HG03045 (cell line): ENCODE data around the gene TAP2.
"Not testable (repeated sequence)": the region's sequence is repeated elsewhere in the genome, so short reads cannot be mapped to it uniquely, and the experiment has no call there.

Experiments used
- ATAC-seq: cut with Tn5 transposase; IDR thresholded peaks from one replicate; pipeline ENCODE4 v1.9.1; 2021; ENCODE audit warnings: mild to moderate bottlenecking, moderate library complexity; ENCODE audit not compliant: unreplicated experiment

TAP2 gene

GRCh38 chr6:32838114-32838958 lies at the start of gene TAP2:
Gene TAP2 (minus strand): TSS chr6:32838739. CDS start chr6:32838233, 506 bp downstream.
- ATAC-seq, result peak; percentile 77

GRCh38 chr6:32887616-32888015 lies 49.1 kb upstream of the TAP2 start:
- no peak for ATAC-seq

GRCh38 chr6:32886681-32887383 lies 48.3 kb upstream of the TAP2 start:
- ATAC-seq, result no peak

GRCh38 chr6:32885698-32886286 lies 47.3 kb upstream of the TAP2 start:
- no peak for ATAC-seq

- no peak for ATAC-seq
These were observed 45.2 kb upstream of the TAP2 start for GRCh38 chr6:32883789-32884188.

GRCh38 chr6:32882879-32883250 lies 44.3 kb upstream of the TAP2 start:
- ATAC-seq, result no peak

- ATAC-seq, result not testable (repeated sequence)
These were observed 42.4 kb upstream of the TAP2 start for GRCh38 chr6:32880962-32881361.

GRCh38 chr6:32879691-32880090 lies 41.2 kb upstream of the TAP2 start:
- no peak for ATAC-seq

GRCh38 chr6:32876603-32877002 lies 38.1 kb upstream of the TAP2 start:
- ATAC-seq, result no peak

- ATAC-seq, result not testable (repeated sequence)
These were observed 35.4 kb upstream of the TAP2 start for GRCh38 chr6:32873947-32874346.

GRCh38 chr6:32868257-32868788 lies 29.8 kb upstream of the TAP2 start:
- ATAC-seq, result no peak

- no peak for ATAC-seq
These were observed 29.2 kb upstream of the TAP2 start for GRCh38 chr6:32867554-32868256.

- no peak for ATAC-seq
These were observed 28.5 kb upstream of the TAP2 start for GRCh38 chr6:32867022-32867477.

- no peak for ATAC-seq
These were observed 27.3 kb upstream of the TAP2 start for GRCh38 chr6:32865724-32866443.

GRCh38 chr6:32862725-32863124 lies 24.2 kb upstream of the TAP2 start:
- no peak for ATAC-seq

GRCh38 chr6:32860674-32861073 lies 22.1 kb upstream of the TAP2 start:
- no peak for ATAC-seq

- no peak for ATAC-seq
These were observed 19.7 kb upstream of the TAP2 start for GRCh38 chr6:32858194-32858593.

GRCh38 chr6:32857156-32857891 lies 18.8 kb upstream of the TAP2 start:
- no peak for ATAC-seq

- ATAC-seq, result no peak
These were observed 17.1 kb upstream of the TAP2 start for GRCh38 chr6:32855467-32856174.
